ENCODE results near the gene SHC3. TPM values are rescaled to one million over a fixed set of nuclear protein-coding genes. Genes with fewer than 3 reads are reported as not detected.

The SHC3 gene
- total RNA-seq, 1 experiment from 2014 or later = 1.8 TPM

GRCh38 chr9:89036383-89036782 is 142.2 kb downstream of the SHC3 start:
- no peak overlapping the region for H3K9ac ChIP-seq (ENCODE audit: extremely low read depth, insufficient read length, low read length)
- no peak overlapping the region for H4K5ac ChIP-seq (ENCODE audit: insufficient read length, low read depth, low read length)
- H3K27ac ChIP-seq (ENCODE audit: insufficient read length, low read depth, low read length) = no peak overlapping the region
- no peaks in the 10 kb centered on the region for H4K20me1 ChIP-seq (ENCODE audit: control insufficient read depth, insufficient read depth, insufficient read length)
- DNase-seq = no peak
- H3T11ph ChIP-seq (ENCODE audit: low read length) = no peak overlapping the region
- H3K27me3 ChIP-seq (ENCODE audit: insufficient read depth, low read length) = no peaks in the 10 kb centered on the region
- no peak overlapping the region for H2AK5ac ChIP-seq (ENCODE audit: insufficient read length, low read length)
- no peaks in the 10 kb centered on the region for H3K9me3 ChIP-seq (ENCODE audit: control insufficient read depth, low read depth, low read length)
- H2BK120ac ChIP-seq (ENCODE audit: low read depth, low read length, poor library complexity, severe bottlenecking) = no peak overlapping the region
- no peak for TF ChIP-seq CTCF (conservative IDR thresholded peaks at IDR 0.05)
- no peak overlapping the region for H4K91ac ChIP-seq (ENCODE audit: insufficient read length, low read depth, low read length)
- H3K23me2 ChIP-seq (ENCODE audit: insufficient read length, low read depth, low read length, poor library complexity, severe bottlenecking) = no peaks in the 10 kb centered on the region
- Mint-ChIP-seq H3K27me3 (ENCODE audit: low read depth) (no peaks in the 10 kb centered on the region; the same call in 1 of the 2 replicates), H3K4me3 (no peak overlapping the region), H3K27ac (no peak overlapping the region), H3K36me3 (ENCODE audit: insufficient read depth in 1 of 3, low read depth in 3 of 3) (peaks cover 0 to 2% (median 0%) of the 10 kb centered on the region in 3 experiments; a peak in 2 of 7 replicates), H3K9me3 (0 out of 5 replicates have a peak, but pooled peaks cover 0 to 1% of the 10 kb centered on the region in 2 experiments), H3K4me1 (no peaks in the 10 kb centered on the region)
- no peak overlapping the region for H2AFZ ChIP-seq (ENCODE audit: low read length)
- no peak overlapping the region; the same call in 1 of the 2 replicates for H3K14ac ChIP-seq (ENCODE audit: insufficient read depth, low read length)
- H3K4ac ChIP-seq (ENCODE audit: low read depth, low read length) = no peak overlapping the region
- WGBS (ENCODE audit: extremely low coverage, insufficient read length, low lambda C conversion rate) = no CpG with 5 or more reads among the region's 8 CpGs
- no peak overlapping the region for H2BK20ac ChIP-seq (ENCODE audit: low read depth, low read length, poor library complexity, severe bottlenecking)
- H3K18ac ChIP-seq (ENCODE audit: insufficient read length, low read depth, low read length) = no peak overlapping the region
- no peak overlapping the region for H3K4me2 ChIP-seq (ENCODE audit: insufficient read depth, insufficient read length, low read length)
- no peak overlapping the region for H2BK12ac ChIP-seq (ENCODE audit: insufficient read length, low read depth, low read length)
- H3K56ac ChIP-seq (ENCODE audit: insufficient read length, low read depth, low read length) = no peak overlapping the region
- H2BK5ac ChIP-seq (ENCODE audit: insufficient read length, low read length) = no peak overlapping the region
- H4K8ac ChIP-seq (replicated peaks; ENCODE audit: insufficient read length, low read depth, low read length) = no peak overlapping the region
- no peak overlapping the region for H2BK15ac ChIP-seq (ENCODE audit: low read depth, low read length)
- H3K4me1 ChIP-seq (ENCODE audit: insufficient read depth, low read length) = no peaks in the 10 kb centered on the region
- no peak overlapping the region for H3K23ac ChIP-seq (ENCODE audit: insufficient read length, low read depth, low read length)
- H3K79me2 ChIP-seq (ENCODE audit: insufficient read depth, low read length) = no peaks in the 10 kb centered on the region
- no peaks in the 10 kb centered on the region for H3K79me1 ChIP-seq (ENCODE audit: insufficient read depth, low read depth, low read length, poor library complexity, severe bottlenecking)

Data from H9 (cell line).